Measurements from ENCODE around the gene SLIT3.
A peak's percentile ranks its signal among the peaks of the same experiment; 100 is the strongest.

SLIT3 gene

DNA sequence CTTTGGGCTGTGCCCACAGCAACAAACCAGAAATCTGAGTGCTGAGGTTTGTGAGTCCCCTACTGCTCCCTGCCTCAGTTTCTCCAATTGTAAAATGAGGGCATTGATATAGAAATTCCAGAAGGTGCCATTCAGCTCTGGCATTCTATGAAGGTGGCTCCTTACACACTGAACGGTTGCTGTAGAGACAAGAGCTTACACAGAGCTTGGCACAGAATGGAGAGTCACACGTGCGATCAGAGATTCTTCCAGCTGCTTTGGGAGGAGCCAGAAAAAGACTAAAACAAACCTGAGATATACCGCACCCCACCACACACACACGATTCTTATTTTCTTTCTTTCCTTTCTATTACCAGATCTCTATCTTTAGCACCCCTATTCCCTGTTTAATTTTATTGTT, 122.7 kb downstream of the SLIT3 start (continued):
- no peak for TF ChIP-seq ZNF518A (tag by site-specific recombination; conservative IDR thresholded peaks at IDR 0.05; ENCODE audit: low read depth)
- no peak for TF ChIP-seq WT1 (tag by site-specific recombination; IDR thresholded peaks at IDR 0.05)
- no peak for TF ChIP-seq ZNF513 (tag by site-specific recombination; IDR thresholded peaks at IDR 0.05)
- TF ChIP-seq ZNF146 (tag by site-specific recombination; IDR thresholded peaks at IDR 0.05), result no peak
- TF ChIP-seq ZBTB11 (tag by site-specific recombination; conservative IDR thresholded peaks at IDR 0.05; ENCODE audit: low read depth), result no peak
- no peak for TF ChIP-seq GFI1B (tag by site-specific recombination; IDR thresholded peaks at IDR 0.05)
- no peak for TF ChIP-seq ZIC2 (tag by site-specific recombination; IDR thresholded peaks at IDR 0.05)

DNA sequence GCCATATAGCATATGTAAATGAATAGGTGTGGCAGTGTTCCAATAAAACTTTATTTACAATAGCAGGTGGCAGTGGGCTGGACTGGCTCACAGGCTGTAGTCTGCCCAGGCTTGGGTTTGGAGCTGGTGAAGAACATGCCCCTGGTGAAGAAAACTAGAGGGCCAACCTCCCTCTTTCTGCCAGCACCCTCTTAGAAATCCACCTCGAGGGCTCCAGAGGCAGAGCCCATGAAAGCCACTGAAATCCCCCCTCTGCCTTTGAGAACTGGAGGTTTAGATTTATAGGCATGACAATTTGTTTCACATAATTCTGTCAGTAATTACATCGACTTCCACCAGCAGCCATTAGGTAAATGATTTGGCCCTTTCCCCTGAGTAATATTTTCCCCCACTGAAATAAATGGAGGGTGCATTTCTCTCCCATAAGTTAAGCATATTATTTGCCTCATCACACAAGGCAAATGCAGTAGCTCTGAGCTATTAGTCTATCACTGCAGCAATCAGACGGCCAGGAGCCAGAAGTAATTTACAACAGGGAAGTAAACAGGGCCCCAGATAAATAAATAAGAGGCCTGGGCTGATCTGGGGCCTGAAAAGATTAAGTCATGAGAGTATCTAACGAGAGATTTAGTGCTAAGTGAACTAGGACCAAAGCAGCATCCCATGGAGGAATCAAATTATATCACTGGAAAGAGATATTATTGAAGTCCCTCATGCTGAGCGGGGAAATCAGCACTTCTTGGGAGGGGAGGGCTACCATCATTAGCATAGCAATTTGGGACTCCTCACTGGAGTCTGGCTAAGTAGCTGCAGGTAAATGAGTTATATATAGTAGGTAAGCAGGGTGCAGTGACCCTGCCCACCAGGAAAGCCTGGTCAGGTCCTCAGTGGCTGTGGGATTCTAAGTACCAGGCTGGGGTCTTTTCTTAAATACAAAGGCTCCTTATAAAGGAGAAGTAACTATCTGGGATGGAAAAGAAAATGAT, 123.9 kb downstream of the SLIT3 start:
- POLR2A ChIA-PET, result no interaction called here
- Histone ChIP-seq H3K27ac (ENCODE audit: extremely low read depth, low read depth, low read length) (no peak overlapping the region), H3K4me3 (ENCODE audit: low read depth, low read length) (no peak overlapping the region), H3K4me1 (ENCODE audit: control insufficient read depth, insufficient read depth, low read length) (peaks cover 2% of the 10 kb centered on the region; the same call in 1 of the 2 replicates), H3K9me3 (ENCODE audit: control insufficient read depth, insufficient read depth, low read depth, low read length) (no peaks in the 10 kb centered on the region), H3K36me3 (ENCODE audit: control insufficient read depth in 2 of 2, insufficient read depth in 1 of 2, low read length in 2 of 2) (no peaks in the 10 kb centered on the region)
- CTCF ChIA-PET, result interaction anchor here (0.5 kb wide), 1 partner anchor 143 kb away, joined by 4 read pairs; no protein-coding TSS in a partner anchor
- TF ChIP-seq ZSCAN30 (tag by site-specific recombination; IDR thresholded peaks at IDR 0.05) (peak; percentile 17; the same call in 1 of the 2 replicates), ZNF274 (IDR thresholded peaks at IDR 0.05; ENCODE audit: low read length) (no peak), ZNF274 (tag by site-specific recombination; IDR thresholded peaks at IDR 0.05; ENCODE audit: borderline replicate concordance) (no peak), ZIC2 (tag by site-specific recombination; IDR thresholded peaks at IDR 0.05) (peak; percentile 74), ZNF510 (tag by site-specific recombination; IDR thresholded peaks at IDR 0.05; ENCODE audit: insufficient replicate concordance) (no peak), ZBTB8A (tag by site-specific recombination; IDR thresholded peaks at IDR 0.05) (peak; percentile 31; the same call in 1 of the 2 replicates), PRDM4 (tag by site-specific recombination; IDR thresholded peaks at IDR 0.05) (no peak), ZNF701 (tag by site-specific recombination; IDR thresholded peaks at IDR 0.05) (no peak), KLF1 (tag by site-specific recombination; IDR thresholded peaks at IDR 0.05) (no peak), OSR2 (tag by site-specific recombination; IDR thresholded peaks at IDR 0.05) (peak; percentile 40; the same call in 1 of the 2 replicates), ZBTB20 (tag by site-specific recombination; IDR thresholded peaks at IDR 0.05) (no peak), ZNF48 (tag by site-specific recombination; IDR thresholded peaks at IDR 0.05) (no peak), ZNF548 (tag by site-specific recombination; IDR thresholded peaks at IDR 0.05) (no peak)
- TF ChIP-seq, protein P1, sequence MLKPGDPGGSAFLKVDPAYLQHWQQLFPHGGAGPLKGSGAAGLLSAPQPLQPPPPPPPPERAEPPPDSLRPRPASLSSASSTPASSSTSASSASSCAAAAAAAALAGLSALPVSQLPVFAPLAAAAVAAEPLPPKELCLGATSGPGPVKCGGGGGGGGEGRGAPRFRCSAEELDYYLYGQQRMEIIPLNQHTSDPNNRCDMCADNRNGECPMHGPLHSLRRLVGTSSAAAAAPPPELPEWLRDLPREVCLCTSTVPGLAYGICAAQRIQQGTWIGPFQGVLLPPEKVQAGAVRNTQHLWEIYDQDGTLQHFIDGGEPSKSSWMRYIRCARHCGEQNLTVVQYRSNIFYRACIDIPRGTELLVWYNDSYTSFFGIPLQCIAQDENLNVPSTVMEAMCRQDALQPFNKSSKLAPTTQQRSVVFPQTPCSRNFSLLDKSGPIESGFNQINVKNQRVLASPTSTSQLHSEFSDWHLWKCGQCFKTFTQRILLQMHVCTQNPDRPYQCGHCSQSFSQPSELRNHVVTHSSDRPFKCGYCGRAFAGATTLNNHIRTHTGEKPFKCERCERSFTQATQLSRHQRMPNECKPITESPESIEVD (tag by site-specific recombination; IDR thresholded peaks at IDR 0.05), result peak; percentile 16; the same call in 1 of the 2 replicates
